ENCODE data around the gene TBC1D1. TPM values are rescaled to one million over a fixed set of nuclear protein-coding genes. Genes with fewer than 3 reads are reported as not detected.

Gene TBC1D1
- total and polyA plus RNA-seq, 2 of the 8 experiments (the other 6 are each of a cell fraction or from before 2014, with no cell fraction given): 96.9 to 162 TPM

DNA sequence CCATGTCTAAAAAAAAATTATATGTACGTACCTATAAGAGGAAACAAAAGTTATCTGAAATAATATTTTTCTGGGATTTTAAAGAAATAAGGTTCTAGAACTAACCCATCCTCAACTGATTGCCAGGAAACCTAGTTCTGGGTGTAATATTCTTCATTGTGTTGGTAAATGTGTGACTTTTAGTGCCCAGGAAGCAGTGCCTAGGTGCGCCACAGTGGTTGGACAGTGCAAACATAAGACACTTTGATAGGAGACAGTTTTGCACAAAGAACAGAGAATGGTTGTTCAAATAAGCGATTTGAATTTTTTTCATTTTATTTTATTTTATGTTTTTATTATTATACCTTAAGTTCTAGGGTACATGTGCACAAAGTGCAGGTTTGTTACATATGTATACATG is 47.3 kb downstream of the TBC1D1 start:
- H3K27me3 ChIP-seq (replicated peaks in 1 of 4; ENCODE audit: control insufficient read depth in 3 of 4, extremely low read depth in 1 of 4, insufficient read depth in 3 of 4, low read length in 3 of 4): no peaks in the 10 kb centered on the region
- no peak overlapping the region for H3K23ac ChIP-seq (ENCODE audit: insufficient read length)
- H3K14ac ChIP-seq (ENCODE audit: insufficient read length): no peak overlapping the region
- H2BK120ac ChIP-seq (replicated peaks; ENCODE audit: low read depth, low read length): no peak overlapping the region
- POLR2A ChIA-PET (ENCODE audit: partially characterized antibody): no interaction called here
- no peak overlapping the region for H3K18ac ChIP-seq (ENCODE audit: extremely low read depth, low read length)
- no peak overlapping the region for H4K8ac ChIP-seq (ENCODE audit: extremely low read depth, insufficient read depth, low read length)
- no peak overlapping the region for H2AFZ ChIP-seq (ENCODE audit: low read length)
- no peak overlapping the region for H2BK12ac ChIP-seq (ENCODE audit: low read depth, low read length)
- no peak overlapping the region for H3K4ac ChIP-seq (replicated peaks; ENCODE audit: insufficient read length, low read depth, low read length)
- H3K36me3 ChIP-seq (ENCODE audit: control insufficient read depth in 2 of 4, insufficient read depth in 4 of 4, low read length in 3 of 4): no peaks in the 10 kb centered on the region
- no peak overlapping the region for H3K4me3 ChIP-seq (ENCODE audit: extremely low read depth in 1 of 4, insufficient read depth in 2 of 4, low read depth in 3 of 4, low read length in 4 of 4)
- H3K9ac ChIP-seq (replicated peaks in 1 of 4; ENCODE audit: extremely low read depth in 1 of 4, low read depth in 3 of 4, low read length in 3 of 4): no peak overlapping the region
- no peaks in the 10 kb centered on the region for H3K23me2 ChIP-seq (ENCODE audit: low read depth, low read length)
- no peaks in the 10 kb centered on the region for H3K9me3 ChIP-seq (ENCODE audit: insufficient read depth in 2 of 2, low read depth in 1 of 2, low read length in 1 of 2)
- WGBS, 2 experiments (ENCODE audit: extremely low coverage in 1 of 2, insufficient coverage in 1 of 2, insufficient read length in 1 of 2, insufficient replicate concordance in 2 of 2, low coverage in 1 of 2, low lambda C conversion rate in 2 of 2, missing lambda C conversion rate in 1 of 2): 89% methylated on average over 3 of the region's 3 CpGs; no CpG with 5 or more reads in 1 of the 2 experiments
- H2BK20ac ChIP-seq (ENCODE audit: low read length): no peak overlapping the region
- CTCF ChIA-PET (ENCODE audit: partially characterized antibody): no interaction called here
- no peak overlapping the region for H2BK5ac ChIP-seq (ENCODE audit: low read depth, low read length)
- H4K91ac ChIP-seq (replicated peaks; ENCODE audit: insufficient read length, low read length): no peak overlapping the region
- no peak overlapping the region for H2AK5ac ChIP-seq (ENCODE audit: low read depth, low read length)
- no peak overlapping the region for H2BK15ac ChIP-seq (ENCODE audit: low read length)
- H3K4me2 ChIP-seq (ENCODE audit: insufficient read depth in 1 of 2, low read depth in 2 of 2, low read length in 2 of 2): no peak overlapping the region
- H3K79me1 ChIP-seq (ENCODE audit: low read depth, low read length): no peaks in the 10 kb centered on the region; the same call in 1 of the 2 replicates
- no peak overlapping the region for H4K5ac ChIP-seq (ENCODE audit: insufficient read length, low read depth, low read length)
- DNase-seq (ENCODE audit: low read depth in 1 of 2, low spot score in 2 of 2): no peak
- no peak for FAIRE-seq
- no peaks in the 10 kb centered on the region for H3K4me1 ChIP-seq (replicated peaks in 1 of 4; ENCODE audit: control insufficient read depth in 3 of 4, insufficient read depth in 4 of 4, low read length in 3 of 4)
- no peaks in the 10 kb centered on the region for H4K20me1 ChIP-seq (replicated peaks in 1 of 2; ENCODE audit: control insufficient read depth in 1 of 2, insufficient read depth in 2 of 2, low read length in 2 of 2)
- H3K79me2 ChIP-seq (ENCODE audit: control insufficient read depth in 1 of 2, insufficient read depth in 2 of 2, low read length in 2 of 2): no peaks in the 10 kb centered on the region
- no peak overlapping the region for H3K56ac ChIP-seq (replicated peaks; ENCODE audit: insufficient read length, low read depth, low read length)
- no peak for TF ChIP-seq CBX8 (IDR thresholded peaks at IDR 0.05; ENCODE audit: borderline replicate concordance, low read depth, low read length)
- no peak for TF ChIP-seq EP300 (IDR thresholded peaks at IDR 0.05; ENCODE audit: borderline replicate concordance in 1 of 2, low read depth in 2 of 2, low read length in 2 of 2)
- no peak for TF ChIP-seq KDM5A (IDR thresholded peaks at IDR 0.05; ENCODE audit: low read length)
- no peak for TF ChIP-seq TAF7 (optimal IDR thresholded peaks at IDR 0.05; ENCODE audit: borderline replicate concordance, low read depth, low read length)
- TF ChIP-seq EGR1 (IDR thresholded peaks at IDR 0.05; ENCODE audit: borderline replicate concordance, low read depth, low read length): no peak
- H3K27ac ChIP-seq (ENCODE audit: low read depth, low read length): no peak overlapping the region
